Measurements from ENCODE around the gene SLC9B1.
"Not testable (repeated sequence)": the region's sequence is repeated elsewhere in the genome, so short reads cannot be mapped to it uniquely, and the experiment has no call there.

The SLC9B1 gene

DNA sequence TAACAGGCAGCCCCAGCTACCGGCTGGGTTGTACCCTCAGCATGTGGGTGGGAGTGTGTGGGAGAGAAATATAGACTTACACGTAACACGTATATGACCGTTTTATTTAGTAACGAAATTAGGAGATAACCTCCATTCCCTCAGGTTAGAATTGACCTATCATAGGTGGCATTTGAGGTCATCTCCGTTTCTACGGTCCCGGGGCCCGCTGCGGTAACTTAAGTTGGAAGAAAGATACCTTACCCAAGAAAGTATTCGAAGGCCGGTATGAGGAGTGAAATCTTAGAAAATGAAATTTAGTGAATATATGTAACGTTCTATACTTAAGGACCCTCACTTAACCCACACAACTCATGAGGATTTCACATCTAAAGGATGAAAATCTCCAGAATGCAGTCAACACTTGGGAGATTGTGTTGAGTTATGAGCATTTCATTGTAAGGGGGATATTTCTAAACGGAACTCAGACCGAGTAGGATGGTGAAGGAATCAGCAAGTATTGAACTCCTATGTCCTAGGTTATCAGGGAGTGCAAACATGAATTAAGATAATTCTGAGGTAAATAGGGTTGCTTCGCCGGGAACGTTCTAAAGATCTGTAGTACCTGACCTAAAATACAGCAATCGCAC is 149.8 kb downstream of the SLC9B1 start:
- no peak for DNase-seq
- Histone ChIP-seq H3K36me3 (peaks cover 7% of the 10 kb centered on the region), H3K4me3 (ENCODE audit: low read depth, low read length) (peak overlapping the region; percentile 72), H3K9me3 (no peaks in the 10 kb centered on the region), H3K4me1 (0 out of 2 replicates have a peak, but pooled peaks cover 3% of the 10 kb centered on the region), H3K27me3 (no peaks in the 10 kb centered on the region)
- TF ChIP-seq, protein P1, sequence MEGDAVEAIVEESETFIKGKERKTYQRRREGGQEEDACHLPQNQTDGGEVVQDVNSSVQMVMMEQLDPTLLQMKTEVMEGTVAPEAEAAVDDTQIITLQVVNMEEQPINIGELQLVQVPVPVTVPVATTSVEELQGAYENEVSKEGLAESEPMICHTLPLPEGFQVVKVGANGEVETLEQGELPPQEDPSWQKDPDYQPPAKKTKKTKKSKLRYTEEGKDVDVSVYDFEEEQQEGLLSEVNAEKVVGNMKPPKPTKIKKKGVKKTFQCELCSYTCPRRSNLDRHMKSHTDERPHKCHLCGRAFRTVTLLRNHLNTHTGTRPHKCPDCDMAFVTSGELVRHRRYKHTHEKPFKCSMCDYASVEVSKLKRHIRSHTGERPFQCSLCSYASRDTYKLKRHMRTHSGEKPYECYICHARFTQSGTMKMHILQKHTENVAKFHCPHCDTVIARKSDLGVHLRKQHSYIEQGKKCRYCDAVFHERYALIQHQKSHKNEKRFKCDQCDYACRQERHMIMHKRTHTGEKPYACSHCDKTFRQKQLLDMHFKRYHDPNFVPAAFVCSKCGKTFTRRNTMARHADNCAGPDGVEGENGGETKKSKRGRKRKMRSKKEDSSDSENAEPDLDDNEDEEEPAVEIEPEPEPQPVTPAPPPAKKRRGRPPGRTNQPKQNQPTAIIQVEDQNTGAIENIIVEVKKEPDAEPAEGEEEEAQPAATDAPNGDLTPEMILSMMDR (IDR thresholded peaks at IDR 0.05; ENCODE audit: low read depth, low read length): no peak

DNA sequence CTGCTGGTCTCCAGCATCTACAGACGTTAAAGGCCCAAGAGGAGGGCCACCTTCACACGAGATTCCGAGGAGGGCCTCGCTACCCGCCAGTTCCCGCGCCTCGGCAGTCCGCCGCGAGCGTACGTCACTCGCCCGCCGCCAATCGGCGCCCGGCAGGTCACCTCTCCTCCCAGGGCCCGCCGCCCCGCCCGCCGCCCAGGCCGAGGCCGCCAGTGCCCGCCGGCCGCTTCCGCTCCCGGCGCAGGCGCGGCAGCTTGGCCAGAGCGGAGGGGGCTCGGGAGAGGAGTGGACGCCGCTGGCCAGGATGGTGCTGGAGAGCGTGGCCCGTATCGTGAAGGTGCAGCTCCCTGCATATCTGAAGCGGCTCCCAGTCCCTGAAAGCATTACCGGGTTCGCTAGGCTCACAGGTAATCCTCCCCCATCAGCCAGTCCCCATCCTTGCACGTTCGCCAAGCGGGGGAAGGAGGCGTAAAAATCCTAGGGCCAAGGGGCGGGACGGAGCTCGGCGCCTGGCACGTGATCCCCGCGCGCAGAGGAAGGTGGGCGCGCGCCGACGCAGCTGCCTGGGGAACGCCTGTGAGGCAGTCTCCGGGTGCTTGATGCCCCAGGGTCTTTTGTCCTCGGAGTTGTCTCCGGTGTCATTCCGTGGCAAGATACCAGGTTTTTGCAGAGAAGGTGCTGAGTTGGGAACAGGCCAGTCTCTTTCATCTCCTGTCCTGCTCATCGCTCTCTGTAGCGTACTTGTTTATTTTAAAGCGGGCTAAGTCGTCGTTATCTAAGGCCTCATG is 150.5 kb downstream of the SLC9B1 start, which contains the start of gene CISD2:
TSS of gene CISD2 (plus strand) at position 212 of the 788 bp plus-strand sequence. CDS start at position 305, 93 bp downstream.
- Histone ChIP-seq H3K4me3 (ENCODE audit: low read depth, low read length) (peak within 1 kb of the TSS; percentile 72), H3K27me3 (no peaks in the 10 kb centered on the region), H3K9me3 (no peaks in the 10 kb centered on the region), H3K4me1 (0 out of 2 replicates have a peak, but pooled peaks cover 3% of the 10 kb centered on the region), H3K36me3 (no peaks in the 10 kb centered on the region; the same call in 1 of the 2 replicates)
- DNase-seq: peak; percentile 94
- TF ChIP-seq, protein P1 (IDR thresholded peaks at IDR 0.05; ENCODE audit: low read depth, low read length): no peak

DNA sequence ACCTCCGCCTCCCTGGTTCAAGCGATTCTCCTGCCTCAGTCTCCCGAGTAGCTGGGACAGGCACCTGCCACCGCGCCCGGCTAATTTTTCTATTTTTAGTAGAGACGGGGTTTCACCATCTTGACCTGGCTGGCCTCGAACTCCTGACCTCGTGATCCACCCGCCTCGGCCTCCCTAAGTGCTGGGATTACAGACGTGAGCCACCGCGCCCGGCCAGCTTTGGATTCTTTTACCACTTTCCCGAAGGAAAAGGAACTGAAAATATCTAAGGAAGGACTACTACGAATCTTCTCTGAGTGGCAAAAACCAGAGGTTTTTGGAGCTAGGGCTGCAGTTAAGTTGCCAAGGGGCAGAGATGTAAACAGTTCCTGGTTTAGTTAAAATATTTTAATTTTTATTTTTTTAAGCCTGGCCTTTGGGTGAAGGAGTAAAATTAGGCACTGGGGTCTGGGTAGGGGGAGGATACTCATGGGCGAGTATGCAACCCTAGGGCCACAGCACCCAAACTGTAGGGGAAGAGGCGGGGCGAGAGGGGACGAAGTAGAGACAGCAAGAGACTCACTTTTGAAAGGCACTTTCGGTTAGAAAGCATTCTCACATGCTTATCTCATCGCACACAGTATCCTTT is 151.2 kb downstream of the SLC9B1 start:
- peak overlapping the region; percentile 72 for H3K4me3 ChIP-seq (ENCODE audit: low read depth, low read length)
- DNase-seq: no peak
- no peaks in the 10 kb centered on the region for H3K9me3 ChIP-seq
- TF ChIP-seq, protein P1 (IDR thresholded peaks at IDR 0.05; ENCODE audit: low read depth, low read length): no peak
- no peaks in the 10 kb centered on the region for H3K27me3 ChIP-seq
- H3K36me3 ChIP-seq: no peaks in the 10 kb centered on the region; the same call in 1 of the 2 replicates
- H3K4me1 ChIP-seq: 0 out of 2 replicates have a peak, but pooled peaks cover 3% of the 10 kb centered on the region

DNA sequence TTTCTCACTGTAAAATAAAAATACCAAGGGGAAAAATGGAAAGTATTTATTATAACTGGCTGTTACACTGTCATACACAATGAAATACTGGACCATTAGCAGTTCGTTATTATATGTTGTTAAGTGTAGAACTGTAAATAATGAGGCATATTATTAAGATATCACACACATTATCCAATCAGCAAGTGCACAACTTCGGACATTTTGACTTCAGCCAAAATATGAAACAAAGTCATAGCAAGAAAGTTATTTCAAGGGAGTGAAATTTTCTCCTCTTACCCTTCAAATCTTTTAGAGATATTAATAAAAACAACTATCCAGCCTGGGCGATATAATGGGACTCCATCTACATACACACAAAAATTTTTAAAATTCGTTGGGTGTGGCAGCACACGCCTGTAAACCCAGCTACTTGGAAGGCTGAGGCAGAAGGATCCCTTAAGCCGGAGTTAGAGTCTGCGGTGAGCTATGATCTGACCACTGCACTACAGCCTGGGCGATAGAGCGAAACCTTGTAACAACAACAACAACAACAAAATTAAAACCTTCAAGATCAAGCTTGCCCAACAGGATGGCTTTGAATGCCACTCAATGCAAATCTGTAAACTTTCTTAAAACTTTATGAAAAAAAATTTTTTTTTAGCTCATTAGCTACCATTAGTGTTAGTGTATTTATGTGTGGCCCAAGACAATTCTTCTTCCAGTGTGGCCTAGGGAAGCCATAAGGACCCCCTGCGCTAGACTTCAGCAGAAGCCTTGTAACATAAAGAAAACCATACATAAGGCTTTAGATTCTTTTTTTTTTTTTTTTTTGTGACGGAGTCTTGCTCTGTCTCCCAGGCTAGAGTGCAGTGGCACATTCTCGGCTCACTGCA is 152.0 kb downstream of the SLC9B1 start:
- H3K4me1 ChIP-seq: 0 out of 2 replicates have a peak, but pooled peaks cover 3% of the 10 kb centered on the region
- no peaks in the 10 kb centered on the region for H3K9me3 ChIP-seq

DNA sequence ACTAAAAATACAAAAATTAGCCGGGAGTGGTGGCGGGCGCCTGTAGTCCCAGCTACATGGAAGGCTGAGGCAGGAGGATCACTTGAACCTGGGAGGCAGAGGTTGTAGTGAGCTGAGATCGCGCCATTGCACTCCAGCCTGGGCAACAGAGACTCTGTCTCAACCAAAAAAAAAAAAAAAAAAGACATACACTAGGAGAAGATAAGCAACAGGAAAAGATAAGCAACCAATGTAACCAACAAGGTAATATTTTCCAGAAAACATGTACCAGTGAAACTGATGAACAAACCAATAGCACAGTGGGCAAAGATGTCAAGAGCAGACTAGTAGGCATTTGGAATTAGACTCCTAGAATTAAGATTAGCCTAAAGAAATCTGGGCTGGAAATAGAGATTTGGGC is 154.2 kb downstream of the SLC9B1 start:
- not testable (repeated sequence) for H3K27me3 ChIP-seq; DNase-seq; H3K9me3 ChIP-seq; H3K4me3 ChIP-seq (ENCODE audit: low read depth, low read length); H3K36me3 ChIP-seq; H3K4me1 ChIP-seq

More for the DNA sequence above, 152.0 kb downstream of the SLC9B1 start:
- Histone ChIP-seq H3K4me3 (ENCODE audit: low read depth, low read length) (no peak overlapping the region), H3K27me3 (no peaks in the 10 kb centered on the region), H3K36me3 (no peaks in the 10 kb centered on the region; the same call in 1 of the 2 replicates)
- TF ChIP-seq, protein P1 (IDR thresholded peaks at IDR 0.05; ENCODE audit: low read depth, low read length): no peak
- no peak for DNase-seq

DNA sequence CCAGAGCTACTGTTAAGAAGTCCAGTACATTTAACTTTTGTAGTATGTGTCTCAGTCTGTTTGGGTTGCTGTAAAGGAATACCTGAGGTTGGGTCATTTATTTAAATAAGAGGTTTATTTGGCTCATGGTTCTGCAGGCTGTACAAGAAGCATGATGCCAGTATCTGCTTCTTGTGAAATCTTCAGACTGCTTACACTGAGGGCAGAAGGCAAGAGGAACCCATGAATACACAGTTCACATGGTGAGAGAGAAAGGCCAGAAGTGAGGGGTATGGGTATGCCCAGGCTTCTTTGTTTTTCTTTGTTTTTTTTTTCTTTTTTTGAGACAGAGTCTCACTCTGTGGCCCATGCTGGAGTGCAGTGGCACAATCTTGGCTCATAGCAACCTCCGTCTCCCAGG is 156.8 kb downstream of the SLC9B1 start:
- Histone ChIP-seq H3K27me3 (no peaks in the 10 kb centered on the region), H3K9me3 (no peaks in the 10 kb centered on the region), H3K4me3 (ENCODE audit: low read depth, low read length) (no peak overlapping the region), H3K4me1 (no peaks in the 10 kb centered on the region), H3K36me3 (no peaks in the 10 kb centered on the region)
- TF ChIP-seq, protein P1 (IDR thresholded peaks at IDR 0.05; ENCODE audit: low read depth, low read length): no peak
- no peak for DNase-seq

Data from BE2C (cell line).